ENCODE data around the gene STARD5.

The STARD5 gene

DNA sequence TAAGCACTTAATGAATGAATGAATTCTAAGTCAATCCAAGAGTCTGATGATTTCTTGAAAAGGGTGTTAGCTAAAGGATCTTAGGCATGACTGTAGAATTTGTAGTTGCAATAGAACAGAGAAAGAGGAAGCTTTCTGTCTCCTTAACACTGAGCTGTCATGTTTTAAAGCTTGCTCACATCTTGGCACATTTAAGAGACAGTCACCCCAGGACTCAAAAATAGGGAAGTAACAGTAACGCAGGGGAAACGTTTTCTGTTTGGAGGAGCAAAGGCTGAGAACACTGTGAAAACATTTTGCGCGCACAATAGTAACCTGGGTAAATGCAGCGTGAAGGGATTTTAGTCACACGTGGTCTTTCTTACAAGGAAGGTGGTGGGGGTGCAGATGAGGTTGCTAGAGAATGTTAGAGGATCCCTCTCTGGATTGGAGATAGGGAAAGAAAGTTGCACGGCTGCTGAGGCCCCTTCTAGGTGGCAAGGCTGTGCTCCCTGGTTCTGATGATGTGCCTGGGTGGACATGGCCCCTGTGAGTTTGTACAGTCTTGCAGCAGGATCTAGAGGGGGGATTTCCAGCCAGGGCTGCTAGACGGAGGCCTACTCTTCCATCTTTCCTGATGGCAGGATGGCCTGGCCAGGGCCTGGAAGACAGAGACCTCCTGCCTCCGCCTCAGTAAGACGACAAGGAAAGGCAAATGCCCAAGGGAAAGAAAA lies 12.0 kb downstream of the STARD5 start:
- no peak for DNase-seq (ENCODE audit: low read depth)

DNA sequence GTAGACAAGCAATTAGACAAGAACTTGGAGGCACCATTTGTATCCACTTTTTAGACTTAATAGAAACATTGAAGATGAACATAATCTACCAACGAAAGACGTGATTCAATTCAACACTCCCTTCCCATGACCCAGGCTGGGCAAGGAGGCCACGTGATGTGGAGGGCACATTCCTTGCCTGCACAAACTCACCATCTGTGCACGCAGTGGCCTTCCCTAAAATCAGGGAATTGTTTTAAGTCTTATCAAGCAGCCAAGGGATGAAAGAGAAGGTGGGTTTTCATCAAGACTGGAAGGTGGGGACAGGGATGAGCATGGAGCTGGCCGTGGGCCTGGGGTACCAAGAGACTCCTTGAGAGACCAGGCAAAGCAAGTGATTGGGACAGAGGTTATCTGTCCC lies 13.5 kb downstream of the STARD5 start:
- DNase-seq (ENCODE audit: low read depth), result no peak

DNA sequence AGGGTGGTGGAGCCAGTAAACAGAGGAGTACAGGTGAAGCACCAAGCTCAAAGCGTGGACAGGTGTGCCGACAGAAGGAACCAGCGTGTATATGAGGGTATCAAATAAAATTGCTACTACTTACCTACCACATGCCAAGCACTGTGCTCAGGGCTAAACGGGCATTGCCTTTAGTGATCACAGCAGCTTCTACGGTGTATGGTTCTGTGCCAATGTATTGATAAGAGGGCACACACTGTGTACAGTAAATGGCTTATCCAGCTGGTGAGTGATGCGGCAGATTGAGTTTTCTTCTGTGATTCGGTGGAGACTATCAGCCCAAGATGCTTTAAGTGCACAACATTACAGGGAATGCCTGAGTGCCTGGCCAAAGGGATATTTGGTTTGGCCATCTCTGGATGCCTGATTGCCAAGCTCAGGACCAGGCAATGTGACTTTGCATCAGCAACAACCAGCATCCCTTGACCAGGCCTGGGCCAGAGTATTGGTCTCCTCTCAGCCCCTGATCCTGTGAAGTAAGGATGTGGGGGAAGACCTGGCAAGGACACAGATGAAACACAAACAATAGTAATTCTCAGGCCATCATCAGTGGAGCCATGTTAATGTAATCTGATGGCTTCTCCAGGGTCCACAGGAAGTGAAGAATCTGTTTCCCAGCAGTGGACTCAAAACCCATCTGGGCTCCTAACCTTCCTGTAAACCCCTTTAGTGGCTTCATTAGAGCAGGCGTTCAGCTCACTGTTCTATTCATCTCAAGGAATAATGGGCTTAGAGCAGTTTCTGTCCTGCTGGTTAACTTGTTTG lies 14.1 kb downstream of the STARD5 start:
- no peak for DNase-seq (ENCODE audit: low read depth)

DNA sequence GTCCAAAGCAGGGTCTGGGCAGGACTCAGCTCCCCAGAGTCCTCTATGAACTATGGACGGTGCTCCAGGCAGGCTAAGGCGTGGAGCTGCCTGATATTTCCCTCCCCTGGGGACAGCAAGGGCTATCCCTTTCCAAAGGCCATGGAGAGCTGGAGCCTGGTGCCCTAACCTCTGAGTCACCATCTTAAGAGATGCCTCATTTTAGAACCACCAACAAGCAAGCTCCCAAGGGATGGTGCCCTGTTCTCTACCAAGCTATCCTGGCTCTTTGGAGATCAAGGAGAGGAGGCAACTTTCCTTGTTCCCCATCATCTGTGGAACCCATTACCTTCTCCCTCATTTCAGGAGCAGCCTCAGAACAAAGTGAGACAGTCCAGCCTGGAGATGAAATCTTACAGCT lies 15.7 kb downstream of the STARD5 start:
- no peak for DNase-seq (ENCODE audit: low read depth)

DNA sequence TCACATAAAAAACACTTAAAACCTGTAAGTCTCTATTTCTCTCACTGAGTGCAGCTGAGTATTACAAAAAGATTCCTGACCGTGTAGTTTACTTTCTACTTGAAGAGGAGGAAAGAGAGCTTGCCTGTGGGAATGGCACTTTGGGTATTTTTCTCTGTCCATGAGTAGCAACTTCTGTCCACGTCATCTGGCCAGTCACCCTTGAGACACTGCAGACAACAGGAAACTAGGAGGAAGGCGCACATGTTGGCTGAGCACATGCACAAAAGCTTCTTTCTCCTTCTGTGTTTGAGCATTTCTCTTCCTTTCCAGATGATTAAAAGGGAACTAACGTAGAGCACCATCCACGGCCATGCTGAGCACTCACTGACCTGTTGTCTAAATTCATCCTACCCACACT lies 19.7 kb downstream of the STARD5 start:
- no peak for DNase-seq (ENCODE audit: low read depth)

DNA sequence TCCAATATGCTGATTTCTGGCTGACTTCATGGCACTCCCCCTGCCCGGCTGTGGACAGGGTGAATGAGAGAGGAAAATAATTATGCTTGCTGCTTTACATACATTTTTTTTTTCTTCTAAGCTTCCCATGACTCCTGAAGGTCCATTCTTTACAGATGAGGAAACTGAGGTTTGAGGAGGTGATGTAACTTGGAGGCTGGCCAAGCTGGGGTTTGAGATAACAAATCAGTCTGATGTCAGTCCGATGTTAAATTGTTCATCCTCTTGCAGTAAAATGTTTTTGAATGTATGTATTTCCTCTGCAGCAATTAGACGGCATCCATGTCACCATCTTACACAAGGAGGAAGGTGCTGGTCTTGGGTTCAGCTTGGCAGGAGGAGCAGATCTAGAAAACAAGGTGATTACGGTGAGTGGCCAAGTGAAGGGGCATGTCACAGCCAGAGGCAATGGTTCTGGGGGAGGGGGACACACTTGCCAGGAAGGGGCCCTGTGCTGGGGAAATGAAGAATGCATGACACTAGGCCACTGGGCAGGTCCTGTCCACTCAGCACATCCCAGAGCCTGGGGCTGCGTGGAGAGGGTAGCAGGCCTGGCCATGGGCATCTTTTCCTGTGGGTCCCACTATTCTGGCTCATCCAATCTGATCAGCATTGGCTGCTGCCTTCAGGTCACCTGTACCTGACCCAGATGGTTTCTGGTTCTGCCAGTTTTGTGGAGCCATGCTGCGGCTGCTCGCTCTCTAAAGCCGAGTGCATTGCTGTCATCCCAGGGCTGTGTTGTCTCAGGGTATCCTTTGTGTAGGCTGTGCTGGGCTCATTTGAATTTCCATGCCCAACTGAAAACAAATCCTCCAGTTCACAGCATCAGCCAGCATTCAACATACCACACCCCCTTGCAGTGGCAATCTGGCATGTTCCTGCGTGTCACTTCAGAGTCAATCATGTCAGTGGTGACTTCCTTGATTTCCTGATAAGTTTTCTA lies 20.4 kb downstream of the STARD5 start:
- DNase-seq (ENCODE audit: low read depth), result no peak

DNA sequence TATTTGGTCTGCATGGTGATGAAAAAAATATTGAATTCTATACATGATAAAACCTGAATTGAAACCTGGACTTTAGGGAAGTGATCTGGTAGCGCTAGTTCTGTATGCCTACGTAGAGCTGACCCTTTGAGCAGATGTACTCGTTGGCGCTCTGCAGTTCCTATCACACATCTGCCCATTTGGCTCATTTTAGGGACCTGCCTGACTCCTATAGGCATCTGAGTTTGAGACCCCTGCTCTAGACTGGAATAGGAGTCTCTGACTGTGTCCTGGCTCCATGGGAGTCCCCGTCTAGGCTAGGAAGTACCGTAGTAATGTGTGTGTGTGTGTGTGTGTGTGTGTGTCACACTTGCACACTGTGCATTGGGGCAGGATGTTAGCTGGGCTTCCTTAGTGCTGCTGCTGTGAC lies 21.2 kb downstream of the STARD5 start:
- no peak for DNase-seq (ENCODE audit: low read depth)

DNA sequence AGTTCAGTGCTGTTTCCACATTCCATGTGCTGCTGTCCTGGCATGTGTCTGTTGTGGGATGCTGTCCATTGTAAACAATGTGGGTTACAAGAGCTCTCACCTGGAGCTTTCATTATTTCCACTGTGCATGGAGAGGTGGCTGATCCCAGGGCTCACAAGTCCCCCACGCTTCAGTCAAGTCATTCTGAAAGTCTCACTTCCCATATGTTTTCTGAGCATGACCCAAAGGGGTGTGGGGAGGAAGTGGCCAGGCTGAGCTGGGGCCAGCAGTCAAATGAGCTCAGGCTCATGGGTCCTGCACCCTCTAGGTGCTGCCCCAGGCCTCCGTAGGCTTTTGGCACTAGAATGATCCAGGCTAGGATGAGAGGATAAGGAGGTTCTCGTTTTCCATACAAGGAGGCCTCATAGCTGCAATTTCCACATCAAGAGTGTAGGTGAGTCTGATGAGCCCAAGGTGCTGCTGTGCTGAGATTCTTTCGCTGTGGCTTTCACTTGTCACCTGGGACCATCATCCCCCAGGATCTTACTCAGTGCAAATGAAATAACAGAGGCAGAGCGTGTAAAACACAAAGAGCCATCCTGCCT lies 22.0 kb downstream of the STARD5 start:
- DNase-seq (ENCODE audit: low read depth), result no peak

DNA sequence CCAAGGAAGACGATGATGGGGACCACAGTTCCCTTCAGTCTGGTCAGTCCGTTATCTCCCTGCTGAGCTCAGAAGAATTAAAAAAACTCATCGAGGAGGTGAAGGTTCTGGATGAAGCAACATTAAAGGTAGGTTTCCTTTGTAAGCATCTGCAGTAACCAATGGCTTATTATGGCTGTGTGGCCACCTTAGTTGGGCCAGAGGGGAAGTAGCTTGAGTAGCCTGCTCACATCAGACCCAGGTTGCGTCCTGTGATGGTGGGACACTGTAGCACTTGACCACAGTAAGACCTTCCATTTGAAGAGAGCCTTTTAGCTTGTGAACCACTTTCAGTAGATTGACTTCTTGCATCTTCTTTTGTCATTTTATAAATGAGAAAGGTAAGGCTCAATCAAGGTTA lies 22.6 kb downstream of the STARD5 start:
- DNase-seq (ENCODE audit: low read depth), result no peak

DNA sequence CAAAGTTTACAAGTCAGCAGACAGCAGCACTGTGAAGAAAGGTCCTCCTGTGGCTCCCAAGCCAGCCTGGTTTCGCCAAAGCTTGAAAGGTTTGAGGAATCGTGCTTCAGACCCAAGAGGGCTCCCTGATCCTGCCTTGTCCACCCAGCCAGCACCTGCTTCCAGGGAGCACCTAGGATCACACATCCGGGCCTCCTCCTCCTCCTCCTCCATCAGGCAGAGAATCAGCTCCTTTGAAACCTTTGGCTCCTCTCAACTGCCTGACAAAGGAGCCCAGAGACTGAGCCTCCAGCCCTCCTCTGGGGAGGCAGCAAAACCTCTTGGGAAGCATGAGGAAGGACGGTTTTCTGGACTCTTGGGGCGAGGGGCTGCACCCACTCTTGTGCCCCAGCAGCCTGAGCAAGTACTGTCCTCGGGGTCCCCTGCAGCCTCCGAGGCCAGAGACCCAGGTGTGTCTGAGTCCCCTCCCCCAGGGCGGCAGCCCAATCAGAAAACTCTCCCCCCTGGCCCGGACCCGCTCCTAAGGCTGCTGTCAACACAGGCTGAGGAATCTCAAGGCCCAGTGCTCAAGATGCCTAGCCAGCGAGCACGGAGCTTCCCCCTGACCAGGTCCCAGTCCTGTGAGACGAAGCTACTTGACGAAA lies 24.2 kb downstream of the STARD5 start:
- DNase-seq (ENCODE audit: low read depth), result no peak

DNA sequence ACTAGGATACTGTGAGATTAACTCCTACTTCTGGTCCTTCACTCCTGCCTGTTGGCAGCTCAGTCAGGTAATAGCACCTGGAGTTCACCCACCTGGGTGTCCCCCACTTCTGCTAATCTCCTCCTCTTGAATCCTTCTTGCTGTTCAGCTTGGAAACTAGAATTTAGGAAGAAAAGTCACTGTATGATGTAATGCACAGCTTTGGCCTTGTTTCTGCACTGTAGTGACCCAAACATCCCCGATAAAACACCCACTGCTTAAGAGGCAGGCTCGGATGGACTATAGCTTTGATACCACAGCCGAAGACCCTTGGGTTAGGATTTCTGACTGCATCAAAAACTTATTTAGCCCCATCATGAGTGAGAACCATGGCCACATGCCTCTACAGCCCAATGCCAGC lies 24.8 kb downstream of the STARD5 start:
- no peak for DNase-seq (ENCODE audit: low read depth)

DNA sequence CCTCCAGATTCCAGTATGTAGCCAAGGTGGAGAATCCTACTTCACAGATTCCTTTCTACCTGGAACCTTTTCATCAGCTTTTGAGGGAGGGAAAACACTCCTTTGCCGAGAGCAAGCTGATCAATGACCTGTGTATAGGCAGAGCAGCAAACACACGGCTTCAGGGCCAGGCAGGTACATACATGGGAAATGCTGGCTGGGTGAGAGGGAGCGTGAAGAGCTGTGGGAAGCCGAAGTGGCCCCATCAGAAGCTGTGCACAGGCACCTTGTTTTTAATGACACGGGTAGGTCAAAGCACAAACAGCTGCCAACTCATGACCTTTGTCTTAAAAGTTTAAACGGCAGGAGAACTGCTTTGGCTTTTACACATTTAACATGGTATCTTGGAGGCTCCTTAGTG lies 25.3 kb downstream of the STARD5 start:
- DNase-seq (ENCODE audit: low read depth), result no peak

DNA sequence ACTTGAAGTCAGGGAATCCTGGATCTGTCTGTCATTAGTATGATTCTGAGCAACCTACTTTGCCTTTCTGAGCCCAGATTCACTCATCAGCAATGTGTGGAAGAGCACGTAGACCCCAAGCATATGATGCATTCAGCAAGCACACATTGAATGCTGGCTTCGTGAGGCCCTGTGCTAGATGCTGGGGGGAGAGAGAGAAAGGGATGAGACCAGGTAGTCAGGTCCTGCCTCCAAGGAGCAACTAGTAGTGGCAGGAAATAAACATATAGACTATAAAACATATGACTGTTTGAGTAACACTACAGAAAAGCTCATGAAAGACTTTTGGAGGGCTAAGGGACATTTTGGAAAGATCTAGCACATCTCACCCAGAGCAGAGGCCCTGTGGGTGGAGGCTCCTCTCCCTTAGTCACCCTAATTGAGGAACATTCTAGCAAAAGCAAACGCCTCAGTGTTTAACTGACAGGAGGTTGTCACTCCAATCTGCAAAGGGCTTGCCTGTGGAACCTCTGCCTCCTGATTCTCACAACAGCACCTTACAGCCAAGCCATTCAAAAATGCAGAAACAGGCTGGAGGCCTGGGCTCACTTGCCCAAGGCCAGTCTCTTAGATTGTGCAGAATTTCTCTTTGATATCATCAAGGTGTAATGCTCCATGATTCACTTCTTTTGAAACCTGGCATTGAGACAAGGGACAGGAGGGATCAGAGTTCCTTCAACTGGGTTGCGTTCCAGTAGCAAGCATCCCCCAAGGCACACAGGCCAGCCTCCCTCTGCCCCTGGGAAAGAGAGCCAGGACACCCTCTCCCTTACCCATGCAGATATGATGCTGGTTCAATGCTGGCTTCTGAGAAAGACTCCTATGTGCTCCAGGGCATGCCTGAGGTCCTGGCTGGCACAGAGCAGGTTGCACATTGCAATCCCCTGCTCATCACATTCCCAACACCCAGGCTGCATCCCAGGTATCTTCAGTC lies 26.1 kb downstream of the STARD5 start:
- no peak for DNase-seq (ENCODE audit: low read depth)

DNA sequence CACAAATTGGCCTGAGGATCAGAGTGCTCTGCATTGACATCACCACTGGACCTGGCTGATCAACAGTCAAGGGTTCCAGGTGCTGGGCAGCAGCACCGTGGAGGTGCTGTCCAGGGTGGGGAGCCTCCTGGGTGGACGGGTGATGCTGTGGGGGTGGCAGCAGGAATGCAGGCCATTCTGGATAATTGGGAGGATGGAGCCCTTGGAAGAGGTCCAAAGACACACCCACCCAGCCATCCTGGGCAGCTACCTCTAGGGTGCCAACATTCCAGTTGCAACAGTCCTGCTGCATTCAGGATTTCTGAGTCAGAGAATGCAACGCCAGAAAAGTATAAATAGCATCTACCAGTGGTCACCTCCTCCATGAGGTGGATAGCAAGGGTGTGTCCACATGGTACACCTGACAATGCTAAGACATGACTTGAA lies 26.8 kb downstream of the STARD5 start:
- no peak for DNase-seq (ENCODE audit: low read depth)

DNA sequence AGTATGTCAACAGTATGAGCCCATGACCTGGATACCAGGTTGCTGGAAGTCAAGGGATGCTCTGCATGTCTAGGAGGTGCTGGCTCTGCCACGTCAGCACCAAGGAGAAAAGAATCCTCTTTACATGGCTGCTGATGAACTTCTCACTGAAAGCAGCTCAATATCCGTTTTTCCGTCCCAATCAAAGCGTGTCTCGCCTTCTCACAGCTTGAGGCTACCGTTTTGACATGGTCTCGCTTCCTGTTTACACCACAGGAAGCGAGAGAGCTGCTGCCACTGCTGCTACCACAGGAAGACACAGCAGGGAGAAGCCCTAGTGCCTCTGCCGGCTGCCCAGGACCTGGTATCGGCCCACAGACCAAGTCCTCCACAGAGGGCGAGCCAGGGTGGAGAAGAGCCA lies 27.3 kb downstream of the STARD5 start:
- DNase-seq (ENCODE audit: low read depth), result peak; percentile 66

DNA sequence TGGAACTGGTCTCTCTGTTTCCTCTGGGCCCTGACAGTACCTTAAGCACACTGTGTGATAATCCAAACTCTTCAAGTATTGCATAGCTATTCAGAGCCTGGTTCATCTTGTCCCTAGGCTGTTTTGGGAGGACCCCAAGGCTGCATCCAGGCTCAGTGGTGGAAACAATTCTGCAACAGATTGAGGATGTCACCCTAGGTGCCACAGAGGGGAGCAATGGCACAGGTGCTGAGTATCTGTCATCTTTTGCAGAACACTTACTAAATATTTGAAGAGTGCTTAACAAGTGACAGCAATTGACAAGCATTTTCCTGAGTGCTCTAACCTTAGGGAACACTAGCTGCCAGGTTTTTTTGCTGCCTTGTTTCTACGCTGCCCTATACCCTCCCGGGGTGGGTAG lies 27.8 kb downstream of the STARD5 start:
- no peak for DNase-seq (ENCODE audit: low read depth)

DNA sequence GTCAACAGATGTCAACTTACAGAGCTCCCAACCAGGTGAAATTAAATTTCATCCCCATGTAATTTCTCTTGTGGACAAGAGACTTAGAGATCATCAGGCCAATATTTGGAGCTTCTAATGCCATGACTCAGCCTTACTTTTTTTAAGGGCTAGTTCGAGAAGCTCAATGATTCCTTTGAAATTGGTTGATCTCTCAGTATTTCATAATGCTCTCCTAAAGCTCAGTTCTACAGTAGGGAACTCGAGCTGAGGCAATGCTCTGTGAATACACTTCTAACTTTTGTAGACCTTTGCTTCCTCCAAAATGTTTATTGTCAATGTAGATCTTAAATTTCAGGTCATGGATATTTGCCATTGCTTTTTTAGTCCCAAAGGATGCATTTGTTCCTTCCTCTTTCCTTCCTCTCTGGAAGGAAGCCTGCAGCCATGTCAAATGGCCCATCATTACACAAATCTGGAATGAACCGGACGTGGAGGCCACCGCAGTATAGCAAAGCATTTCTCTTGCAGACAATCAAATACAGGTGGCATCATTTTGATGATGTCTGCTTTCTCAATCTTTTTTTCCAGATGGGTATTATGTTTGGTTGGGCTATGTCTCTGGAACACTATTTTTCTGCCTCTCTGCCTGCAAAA lies 28.3 kb downstream of the STARD5 start:
- no peak for DNase-seq (ENCODE audit: low read depth)

DNA sequence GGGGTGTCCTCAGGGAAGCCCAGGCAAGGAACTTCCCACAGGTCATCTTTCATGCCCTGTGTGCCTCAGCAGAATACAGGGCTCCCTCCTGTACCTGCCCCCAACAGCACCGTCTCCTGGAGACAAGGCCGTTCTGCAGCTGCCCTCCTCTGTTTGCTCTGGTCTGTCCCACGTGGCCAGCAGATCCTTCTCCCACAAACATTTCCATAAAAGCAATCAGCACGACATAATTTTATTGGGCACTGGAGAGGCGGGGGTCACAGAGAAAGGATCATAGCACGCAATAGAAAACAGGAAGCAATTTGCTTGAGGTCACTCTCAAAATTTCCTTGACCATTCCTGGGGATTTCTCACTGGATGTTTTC lies 29.4 kb downstream of the STARD5 start:
- DNase-seq (ENCODE audit: low read depth), result no peak

DNA sequence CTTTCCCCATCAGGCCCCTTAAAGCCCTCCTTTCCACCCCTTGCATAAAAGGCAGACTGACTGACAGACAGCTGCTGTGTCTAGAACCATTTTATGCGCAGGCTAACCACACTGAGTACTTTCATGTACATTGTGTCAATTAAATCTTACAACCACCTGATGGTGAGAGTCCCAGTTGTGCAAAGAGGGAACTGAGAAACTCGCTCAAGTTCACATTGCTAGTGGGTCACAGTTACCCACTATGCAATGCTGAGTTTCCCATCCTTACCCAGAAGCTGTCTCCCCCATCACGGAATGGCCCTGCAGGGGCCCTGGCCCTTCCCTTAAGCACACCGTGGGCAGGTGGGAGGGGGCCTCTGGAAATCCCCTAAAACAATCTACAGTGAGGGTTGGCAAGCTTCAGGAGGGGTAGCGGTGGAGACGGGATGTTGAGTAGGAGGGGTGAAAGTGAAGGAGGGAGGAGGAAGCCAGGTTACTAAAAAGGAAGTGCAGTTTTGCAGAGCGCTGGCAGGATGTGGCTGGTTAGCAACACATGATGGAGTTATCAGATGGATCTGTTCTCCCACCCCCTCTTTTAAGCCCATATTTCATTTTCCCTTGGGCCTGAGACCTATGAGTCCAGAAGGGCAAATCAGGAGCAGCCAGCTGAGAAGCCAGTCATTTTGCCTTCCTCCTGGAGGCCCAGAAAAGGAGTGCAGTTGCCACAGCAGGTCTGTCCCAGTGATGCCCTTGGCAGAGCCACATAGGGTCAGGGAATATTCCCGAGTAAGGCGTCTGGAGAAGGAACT lies 30.0 kb downstream of the STARD5 start:
- DNase-seq (ENCODE audit: low read depth), result peak; percentile 79
